Aorta (tissue), 5 donors: Measurements from ENCODE around the gene MMUT. TPM values are rescaled to one million over a fixed set of nuclear protein-coding genes. Genes with fewer than 3 reads are reported as not detected.
A peak's percentile ranks its signal among the peaks of the same experiment; 100 is the strongest.
"Not testable (repeated sequence)": the region's sequence is repeated elsewhere in the genome, so short reads cannot be mapped to it uniquely, and the experiment has no call there.

Experiments used
- ATAC-seq: fragments of 200-7000 bp; cut with Tn5 transposase; one replicate; pipeline ENCODE4 v1.9.1; 2022; ENCODE audit warnings: moderate library complexity; ENCODE audit not compliant: low FRiP score
- DNase-seq, 2 donors: peaks; one replicate each; pipeline ENCODE4 v3.0.0-alpha.2; 2020
- H3K27ac ChIP-seq, 2 donors: one replicate each; pipeline ENCODE4 v1.5.1; 2013; ENCODE audit warnings: low read length in 2 of 2, mild to moderate bottlenecking in 2 of 2, moderate library complexity in 2 of 2, control low read depth in 1 of 2, inconsistent platforms in 1 of 2, low read depth in 1 of 2
- H3K27me3 ChIP-seq, 2 donors: one replicate each; pipeline ENCODE4 v1.6.1; 2013; ENCODE audit warnings: control low read depth in 1 of 2, low read length in 1 of 2, mild to moderate bottlenecking in 1 of 2, moderate library complexity in 1 of 2; ENCODE audit not compliant: insufficient read depth in 2 of 2, control insufficient read depth in 1 of 2
- H3K36me3 ChIP-seq, 2 donors: one replicate each; pipeline ENCODE4 v1.6.1; 2013; ENCODE audit warnings: control low read depth in 1 of 2, low read length in 1 of 2, mild to moderate bottlenecking in 1 of 2; ENCODE audit not compliant: insufficient read depth in 2 of 2, control insufficient read depth in 1 of 2
- H3K4me1 ChIP-seq, 2 donors: one replicate each; pipeline ENCODE4 v1.6.1; 2013; ENCODE audit warnings: low read length in 2 of 2, control low read depth in 1 of 2, mild to moderate bottlenecking in 1 of 2, moderate library complexity in 1 of 2; ENCODE audit not compliant: insufficient read depth in 2 of 2, control insufficient read depth in 1 of 2
- H3K4me3 ChIP-seq, 2 donors: one replicate each; pipeline ENCODE4 v1.5.1; 2013; ENCODE audit warnings: low read length in 2 of 2, control low read depth in 1 of 2, mild to moderate bottlenecking in 1 of 2
- H3K9me3 ChIP-seq: one replicate; pipeline ENCODE4 v1.6.1; 2013; ENCODE audit warnings: mild to moderate bottlenecking, low read length; ENCODE audit not compliant: control insufficient read depth
- WGBS, 2 donors: extraction: QIAGEN DNeasy Blood & Tissue Kit; methylation state at CpG; one replicate each; pipeline ENCODE4 v1.1.7; 2013; 5-methylcytosine and 5-hydroxymethylcytosine counted together
- intact Hi-C, 2 donors: fragments of 100-400 bp; cut with DNase I; formaldehyde crosslinking; loops; one replicate each; pipeline versions ENCODE4 v1.14.2 to v1.15.0; 2022
- polyA plus RNA-seq, 2 donors: library from polyadenylated mRNA; stranded (reverse); fragments of 200-250 nt; gene quantifications; one replicate each; pipeline ENCODE4 v1.2.3, GENCODE V29; 2013
- total RNA-seq, 2 donors: library from RNA; stranded (reverse); fragmentation: NEBNext Ultra II Directional; extraction: Animal tissue kit (Norgen Biotek cat#: 25700); gene quantifications; one replicate each; pipeline ENCODE4 v1.2.1, GENCODE V29; 2021
- donor health status: healthy with polysubstance abuse.
- donor health status: Bipolar disorder and iron deficiency.
- donor health status: DM: no; HTN: no; CAD: no.
- donor health status: DM: no; HTN: no; CAD: no.
- donor health status: DM: yes; HTN: yes; CAD: no.

The MMUT gene
- total and polyA plus RNA-seq, 4 donors, result 13.3 to 24.2 (median 19.7) TPM

DNA sequence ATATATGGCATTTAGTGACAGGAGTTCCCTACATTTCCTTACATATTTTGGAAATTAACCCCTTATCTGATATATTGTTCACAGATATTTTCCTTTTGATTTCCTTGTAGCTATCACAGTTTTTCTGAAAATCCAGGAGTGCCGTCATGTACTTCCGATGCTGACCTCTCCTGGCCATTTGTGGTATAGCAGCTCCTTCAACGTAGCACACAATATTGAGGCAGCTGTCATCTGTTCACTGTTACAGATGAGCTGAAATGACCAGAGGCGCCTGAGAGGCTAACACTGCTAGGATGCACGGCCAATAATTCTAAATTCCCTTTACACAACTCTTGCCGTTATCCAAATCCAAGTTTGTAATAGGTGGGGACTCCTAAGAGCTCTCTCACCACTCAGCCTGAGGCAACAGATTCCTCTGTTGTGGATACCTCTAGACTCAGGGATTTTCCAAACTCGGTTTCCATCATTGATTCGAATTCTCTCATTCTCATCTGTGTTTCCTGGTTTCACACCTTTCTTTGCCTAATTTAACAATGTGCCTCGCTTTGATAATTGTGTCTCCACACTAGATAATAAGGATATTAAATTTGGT lies 53.0 kb downstream of the MMUT start:
- Histone ChIP-seq H3K27me3 (no peaks in the 10 kb centered on the region), H3K4me1 (no peaks in the 10 kb centered on the region), H3K4me3 (no peak overlapping the region), H3K36me3 (no peaks in the 10 kb centered on the region), H3K27ac (no peak overlapping the region), H3K9me3 (no peaks in the 10 kb centered on the region)
- WGBS, 2 donors, result 19 to 21% methylated on average over 9 of the region's 9 CpGs
- ATAC-seq (peak; percentile 68), DNase-seq (peak; percentile 54 to 78)
- intact Hi-C loops, result loop anchor here in 1 of 2 donors (5.0 kb wide), 1 partner anchor 1623 kb away; no protein-coding TSS in a partner anchor

DNA sequence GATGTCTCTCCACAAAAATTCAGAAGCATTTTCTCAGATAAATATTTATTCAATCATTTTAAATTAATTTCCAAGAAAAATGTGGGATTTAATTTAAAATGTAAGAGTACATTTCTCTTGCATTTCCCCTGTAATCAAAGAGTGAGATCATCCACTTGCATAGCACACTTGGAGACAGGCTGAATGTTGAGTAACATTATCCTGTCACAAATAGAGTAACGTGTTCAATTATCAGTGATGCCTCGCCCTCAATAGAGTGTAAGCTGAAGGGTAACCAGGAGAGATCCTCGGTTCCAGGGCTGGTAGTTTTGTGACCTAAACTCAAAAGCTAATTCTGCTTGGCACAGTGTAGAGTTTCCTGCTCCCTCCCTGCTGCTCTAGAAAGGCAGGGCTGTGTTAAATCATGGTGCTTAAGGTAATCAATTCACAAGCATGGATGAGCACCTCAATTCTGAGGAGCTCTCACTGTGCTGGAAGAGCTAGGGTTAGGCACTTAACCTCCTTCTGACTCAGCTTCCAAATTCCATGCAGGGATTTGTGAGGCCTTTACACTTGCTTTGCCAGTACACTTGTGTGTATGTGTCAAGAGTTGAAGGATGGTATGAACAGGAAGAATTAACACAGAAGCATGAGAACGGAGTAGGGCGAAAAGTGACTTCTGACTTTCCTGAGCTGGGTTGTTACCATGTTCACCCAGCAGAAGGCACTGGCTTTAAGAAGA lies 56.6 kb downstream of the MMUT start:
- intact Hi-C loops, result no loop called here

DNA sequence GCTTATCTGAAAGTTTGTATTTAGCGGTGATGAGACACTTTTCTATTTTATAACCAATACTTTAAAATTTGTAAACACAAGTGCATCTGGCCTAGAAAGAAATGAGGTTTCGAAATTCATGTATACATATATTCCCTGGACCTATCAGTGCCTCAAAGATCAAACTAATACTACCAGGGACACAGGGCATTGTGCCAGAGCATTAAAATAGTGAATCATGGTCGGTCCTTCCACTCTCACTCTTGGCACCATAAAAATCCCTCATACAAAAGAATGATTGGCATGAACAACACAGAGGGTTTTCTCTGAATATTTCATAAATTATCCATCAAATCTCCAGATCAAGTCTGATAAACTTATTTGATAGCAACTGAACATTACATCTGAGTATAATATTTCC lies 62.0 kb downstream of the MMUT start:
- intact Hi-C loops, result no loop called here
- H3K9me3 ChIP-seq, result no peaks in the 10 kb centered on the region
- DNase-seq (no peak), ATAC-seq (no peak)
- no peaks in the 10 kb centered on the region for H3K36me3 ChIP-seq
- no peak overlapping the region for H3K27ac ChIP-seq
- no peaks in the 10 kb centered on the region for H3K4me1 ChIP-seq
- no peaks in the 10 kb centered on the region for H3K27me3 ChIP-seq
- 61 to 62% methylated on average over 3 of the region's 3 CpGs for WGBS, 2 donors
- no peak overlapping the region for H3K4me3 ChIP-seq

More for the DNA sequence above, 56.6 kb downstream of the MMUT start:
- Histone ChIP-seq H3K4me3 (no peak overlapping the region), H3K27ac (no peak overlapping the region), H3K36me3 (no peaks in the 10 kb centered on the region), H3K4me1 (no peaks in the 10 kb centered on the region), H3K9me3 (no peaks in the 10 kb centered on the region), H3K27me3 (no peaks in the 10 kb centered on the region)
- peak; percentile 46 for ATAC-seq
- 67 to 68% methylated on average over 5 of the region's 5 CpGs for WGBS, 2 donors
- DNase-seq, result no peak

DNA sequence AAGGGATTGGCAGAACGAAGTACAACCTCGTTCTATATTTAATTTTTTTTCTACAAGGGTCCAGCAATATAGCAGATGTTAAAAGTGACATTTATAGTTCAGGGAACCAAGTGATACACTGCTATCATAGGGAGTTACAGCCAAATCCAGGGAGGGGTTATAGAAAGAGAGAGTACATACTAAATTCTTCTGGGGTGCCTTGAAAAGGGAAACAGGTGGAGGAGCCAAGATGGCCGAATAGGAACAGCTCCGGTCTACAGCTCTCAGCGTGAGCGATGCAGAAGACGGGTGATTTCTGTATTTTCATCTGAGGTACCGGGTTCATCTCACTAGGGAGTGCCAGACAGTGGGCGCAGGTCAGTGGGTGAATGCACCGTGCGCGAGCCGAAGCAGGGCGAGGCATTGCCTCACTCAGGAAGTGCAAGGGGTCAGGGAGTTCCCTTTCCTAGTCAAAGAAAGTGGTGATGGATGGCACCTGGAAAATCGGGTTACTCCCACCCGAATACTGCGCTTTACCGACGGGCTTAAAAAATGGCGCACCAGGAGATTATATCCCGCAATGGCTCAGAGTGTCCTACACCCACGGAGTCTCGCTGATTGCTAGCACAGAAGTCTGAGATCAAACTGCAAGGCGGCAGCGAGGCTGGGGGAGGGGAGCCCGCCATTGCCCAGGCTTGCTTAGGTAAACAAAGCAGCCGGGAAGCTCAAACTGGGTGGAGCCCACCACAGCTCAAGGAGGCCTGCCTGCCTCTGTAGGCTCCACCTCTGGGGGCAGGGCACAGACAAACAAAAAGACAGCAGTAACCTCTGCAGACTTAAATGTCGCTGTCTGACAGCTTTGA lies 76.2 kb downstream of the MMUT start:
- H3K36me3 ChIP-seq, ATAC-seq, DNase-seq, H3K27me3 ChIP-seq, H3K4me3 ChIP-seq, H3K27ac ChIP-seq, H3K9me3 ChIP-seq, intact Hi-C loops, H3K4me1 ChIP-seq: not testable (repeated sequence)
- 79 to 93% methylated on average over 26 to 27 of the region's 28 CpGs for WGBS, 2 donors

DNA sequence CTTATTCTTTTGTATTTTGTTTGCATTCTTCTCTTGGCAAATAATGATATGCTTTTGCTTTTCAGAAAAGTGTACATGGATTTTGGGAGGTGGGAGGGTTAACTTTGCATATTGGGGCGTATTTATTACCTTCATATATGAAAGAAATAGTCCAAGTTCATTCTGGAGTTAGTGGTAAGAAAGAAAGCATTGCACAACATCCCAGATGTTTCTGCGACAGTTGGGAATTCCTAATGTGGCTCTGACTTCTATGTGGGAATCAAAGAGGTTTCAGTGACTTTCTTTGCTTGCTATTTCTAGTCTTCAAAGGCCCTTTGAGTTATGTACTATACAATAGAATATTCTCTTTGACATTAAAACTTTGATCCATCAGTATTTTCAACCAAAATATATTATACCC lies 78.1 kb downstream of the MMUT start:
- Histone ChIP-seq H3K4me3 (no peak overlapping the region), H3K27ac (no peak overlapping the region), H3K27me3 (no peaks in the 10 kb centered on the region), H3K9me3 (peaks cover 1% of the 10 kb centered on the region), H3K36me3 (no peaks in the 10 kb centered on the region), H3K4me1 (no peaks in the 10 kb centered on the region)
- DNase-seq (no peak), ATAC-seq (no peak)
- intact Hi-C loops, result no loop called here
- 67 to 73% methylated on average over 2 of the region's 2 CpGs for WGBS, 2 donors

Other genes starting within 250 kb of the MMUT start
- gene CENPQ, start 117 bp upstream of the MMUT start, total RNA-seq, result 1 to 10 TPM; 3.8 to 4.2 TPM
- 1 to 10 TPM; 5.5 to 7.8 TPM for gene CENPQ, start 117 bp upstream of the MMUT start, polyA plus RNA-seq
- gene GLYATL3, start 36.7 kb upstream of the MMUT start, total RNA-seq, result not detected
- not detected for gene GLYATL3, start 36.7 kb upstream of the MMUT start, polyA plus RNA-seq
- gene C6orf141, start 87.4 kb upstream of the MMUT start, total RNA-seq, result 1 to 10 TPM; 1.6 to 9.6 TPM
- not detected for gene C6orf141, start 87.4 kb upstream of the MMUT start, polyA plus RNA-seq
- not detected for gene RHAG, start 173.6 kb upstream of the MMUT start, total RNA-seq
- not detected for gene RHAG, start 173.6 kb upstream of the MMUT start, polyA plus RNA-seq